Left ventricle myocardium inferior (tissue), 1 donor: ENCODE measurements around the gene MCL1. TPM values are rescaled to one million over a fixed set of nuclear protein-coding genes. Genes with fewer than 3 reads are reported as not detected.

Experiments
- DNase-seq: peaks from one replicate; pipeline ENCODE4 v3.0.0-alpha.2; 2020
- H3K27ac ChIP-seq: fragments of 200-600 bp; replicated peaks from 2 replicates; pipeline ENCODE4 v1.8.0; 2021
- H3K27me3 ChIP-seq: fragments of 200-600 bp; 2 replicates; pipeline ENCODE4 v1.8.0; 2021; ENCODE audit warnings: low read depth
- H3K36me3 ChIP-seq: fragments of 200-600 bp; 2 replicates; pipeline ENCODE4 v1.8.0; 2021
- H3K4me1 ChIP-seq: fragments of 200-600 bp; 2 replicates; pipeline ENCODE4 v1.8.0; 2021
- H3K4me3 ChIP-seq: fragments of 200-600 bp; 2 replicates; pipeline ENCODE4 v1.8.0; 2021; ENCODE audit warnings: mild to moderate bottlenecking, moderate library complexity
- H3K9me3 ChIP-seq: fragments of 200-600 bp; replicated peaks from 2 replicates; pipeline ENCODE4 v1.8.0; 2021
- intact Hi-C: fragments of 100-400 bp; cut with micrococcal nuclease; formaldehyde crosslinking; loops from one replicate; pipeline ENCODE4 v1.11.0; 2022
- total RNA-seq: library from RNA; stranded (reverse); fragmentation: NEBNext Ultra II Directional; extraction: Animal tissue kit (Norgen Biotek cat#: 25700); gene quantifications from one replicate; pipeline ENCODE4 v1.2.1, GENCODE V29; 2021
- TF ChIP-seq, protein P1 (sequence below): fragments of 200-600 bp; IDR thresholded peaks from 2 replicates; pipeline ENCODE4 v1.8.0; 2021; ENCODE audit warnings: antibody characterized with exemption, mild to moderate bottlenecking, borderline replicate concordance
- donor health status: DM: no; HTN: yes; CAD: no; lungs with severe emphysema.

The MCL1 gene
- total RNA-seq, 1 donor from 2014 or later: 97.0 TPM

DNA sequence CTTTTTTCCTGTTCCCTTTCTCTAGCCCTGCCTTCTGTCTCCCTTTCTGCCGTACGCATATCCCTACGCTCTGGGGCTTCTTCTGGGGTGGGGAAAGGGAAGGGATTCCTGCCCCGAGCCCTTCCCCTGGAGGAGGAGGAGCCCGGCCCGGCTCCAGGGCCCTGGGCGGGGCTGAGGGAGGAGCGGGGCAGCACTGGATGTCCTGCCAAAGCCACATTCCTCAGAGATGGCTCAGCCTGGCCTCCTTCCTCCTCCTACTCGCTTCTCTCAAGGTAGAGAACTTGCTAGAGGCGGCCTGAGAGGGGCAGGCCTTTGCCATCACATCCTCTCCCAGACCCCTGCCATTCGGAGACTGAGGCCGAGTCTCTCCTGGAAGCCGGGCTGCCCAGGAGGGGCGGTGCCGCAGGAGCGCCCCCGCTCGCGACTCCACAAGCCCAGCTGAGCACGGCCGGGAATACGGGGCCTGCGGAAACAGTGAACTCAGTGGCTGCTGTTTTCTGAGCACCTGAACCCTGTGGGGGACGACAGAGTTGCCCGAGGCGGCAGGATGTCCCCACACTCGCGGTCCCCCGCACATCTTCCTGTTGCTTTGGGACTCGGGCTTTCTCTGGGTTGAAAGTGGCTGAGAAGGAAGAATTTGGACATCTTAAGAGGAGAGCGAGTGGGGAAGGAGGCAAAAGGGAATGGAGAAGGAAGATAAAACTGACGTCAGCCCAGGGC, 18.0 kb downstream of the MCL1 start:
- intact Hi-C loops: loop anchor here (2.0 kb wide), 1 partner anchor 59 kb away; no protein-coding TSS in a partner anchor
- H3K4me3 ChIP-seq: peak overlapping the region; percentile 64
- TF ChIP-seq, protein P1, sequence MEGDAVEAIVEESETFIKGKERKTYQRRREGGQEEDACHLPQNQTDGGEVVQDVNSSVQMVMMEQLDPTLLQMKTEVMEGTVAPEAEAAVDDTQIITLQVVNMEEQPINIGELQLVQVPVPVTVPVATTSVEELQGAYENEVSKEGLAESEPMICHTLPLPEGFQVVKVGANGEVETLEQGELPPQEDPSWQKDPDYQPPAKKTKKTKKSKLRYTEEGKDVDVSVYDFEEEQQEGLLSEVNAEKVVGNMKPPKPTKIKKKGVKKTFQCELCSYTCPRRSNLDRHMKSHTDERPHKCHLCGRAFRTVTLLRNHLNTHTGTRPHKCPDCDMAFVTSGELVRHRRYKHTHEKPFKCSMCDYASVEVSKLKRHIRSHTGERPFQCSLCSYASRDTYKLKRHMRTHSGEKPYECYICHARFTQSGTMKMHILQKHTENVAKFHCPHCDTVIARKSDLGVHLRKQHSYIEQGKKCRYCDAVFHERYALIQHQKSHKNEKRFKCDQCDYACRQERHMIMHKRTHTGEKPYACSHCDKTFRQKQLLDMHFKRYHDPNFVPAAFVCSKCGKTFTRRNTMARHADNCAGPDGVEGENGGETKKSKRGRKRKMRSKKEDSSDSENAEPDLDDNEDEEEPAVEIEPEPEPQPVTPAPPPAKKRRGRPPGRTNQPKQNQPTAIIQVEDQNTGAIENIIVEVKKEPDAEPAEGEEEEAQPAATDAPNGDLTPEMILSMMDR: no peak
- H3K36me3 ChIP-seq: peaks cover 11% of the 10 kb centered on the region
- peaks cover 75% of the 10 kb centered on the region for H3K4me1 ChIP-seq
- H3K9me3 ChIP-seq: no peaks in the 10 kb centered on the region
- H3K27me3 ChIP-seq: no peaks in the 10 kb centered on the region
- peak; percentile 94 for DNase-seq
- peak overlapping the region; percentile 96 for H3K27ac ChIP-seq

DNA sequence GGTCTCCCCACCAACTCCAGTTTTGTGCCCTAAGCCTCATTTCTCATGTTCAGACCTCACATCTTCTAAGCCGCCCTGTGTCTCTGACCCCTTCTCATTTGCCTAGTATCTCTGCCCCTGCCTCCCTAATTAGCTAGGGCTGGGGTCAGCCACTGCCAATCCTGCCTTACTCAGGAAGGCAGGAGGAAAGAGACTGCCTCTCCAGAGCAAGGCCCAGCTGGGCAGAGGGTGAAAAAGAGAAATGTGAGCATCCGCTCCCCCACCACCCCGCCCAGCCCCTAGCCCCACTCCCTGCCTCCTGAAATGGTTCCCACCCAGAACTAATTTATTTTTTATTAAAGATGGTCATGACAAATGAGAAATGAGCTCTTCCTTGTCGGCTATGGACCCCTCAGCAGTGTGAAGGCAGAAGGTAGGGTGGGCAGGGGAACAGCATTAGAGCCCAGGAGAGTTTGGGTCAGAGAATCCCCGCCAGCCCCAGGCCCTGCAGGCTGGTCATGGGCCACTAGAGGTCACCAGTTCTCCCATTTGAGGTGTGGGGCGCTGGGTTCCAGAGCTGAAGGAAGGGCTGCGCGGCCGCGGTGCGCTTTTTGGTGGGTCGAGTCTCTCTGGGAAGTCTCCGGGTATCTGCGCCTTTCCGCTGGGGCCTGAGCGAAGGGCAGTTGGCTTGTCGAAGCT, 18.7 kb downstream of the MCL1 start:
- Histone ChIP-seq H3K4me1 (peaks cover 68% of the 10 kb centered on the region), H3K27me3 (no peaks in the 10 kb centered on the region), H3K9me3 (no peaks in the 10 kb centered on the region), H3K4me3 (peak overlapping the region; percentile 64), H3K36me3 (peaks cover 16% of the 10 kb centered on the region), H3K27ac (peak overlapping the region; percentile 96)
- intact Hi-C loops: loop anchor here (2.0 kb wide), 1 partner anchor 60 kb away; no protein-coding TSS in a partner anchor
- TF ChIP-seq, protein P1: peak; percentile 89
- DNase-seq: peak; percentile 90

DNA sequence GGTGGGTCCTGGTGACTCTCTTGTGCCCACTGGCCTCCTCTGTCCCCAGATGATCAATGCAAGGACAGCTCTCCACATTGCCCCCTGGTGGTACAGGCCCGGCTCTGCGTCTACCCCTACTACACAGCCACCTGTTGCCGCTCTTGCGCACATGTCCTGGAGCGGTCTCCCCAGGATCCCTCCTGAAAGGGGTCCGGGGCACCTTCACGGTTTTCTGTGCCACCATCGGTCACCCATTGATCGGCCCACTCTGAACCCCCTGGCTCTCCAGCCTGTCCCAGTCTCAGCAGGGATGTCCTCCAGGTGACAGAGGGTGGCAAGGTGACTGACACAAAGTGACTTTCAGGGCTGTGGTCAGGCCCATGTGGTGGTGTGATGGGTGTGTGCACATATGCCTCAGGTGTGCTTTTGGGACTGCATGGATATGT, 19.4 kb downstream of the MCL1 start:
- no peaks in the 10 kb centered on the region for H3K9me3 ChIP-seq
- H3K27me3 ChIP-seq: no peaks in the 10 kb centered on the region
- H3K4me3 ChIP-seq: peak overlapping the region; percentile 64
- intact Hi-C loops: loop anchor here (2.0 kb wide), 1 partner anchor 61 kb away; no protein-coding TSS in a partner anchor
- DNase-seq: peak; percentile 78
- H3K36me3 ChIP-seq: peaks cover 22% of the 10 kb centered on the region
- H3K4me1 ChIP-seq: peaks cover 61% of the 10 kb centered on the region
- peak overlapping the region; percentile 96 for H3K27ac ChIP-seq
- TF ChIP-seq, protein P1: peak; percentile 94

DNA sequence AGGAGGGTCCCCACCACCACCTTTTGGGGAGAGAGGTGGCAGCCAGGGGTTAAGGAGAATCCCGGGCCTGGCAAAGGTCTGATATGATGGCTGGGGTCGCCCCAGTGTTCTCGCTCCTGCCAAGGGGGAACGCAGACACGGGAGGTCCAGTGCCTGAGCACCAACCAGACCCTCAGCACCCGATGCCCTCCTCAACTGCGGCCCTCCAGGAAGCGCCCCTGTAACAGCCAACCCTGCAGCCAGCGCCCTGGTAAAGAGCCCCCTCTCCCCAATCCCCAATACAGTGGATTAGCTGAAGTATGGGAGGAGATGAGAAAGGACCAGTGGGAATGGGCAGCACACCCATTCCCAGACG, 19.8 kb downstream of the MCL1 start:
- Histone ChIP-seq H3K9me3 (no peaks in the 10 kb centered on the region), H3K4me1 (peaks cover 57% of the 10 kb centered on the region), H3K27me3 (no peaks in the 10 kb centered on the region), H3K27ac (peak overlapping the region; percentile 96), H3K4me3 (peak overlapping the region; percentile 64), H3K36me3 (peaks cover 23% of the 10 kb centered on the region)
- TF ChIP-seq, protein P1: no peak
- intact Hi-C loops: loop anchor here (2.0 kb wide), 1 partner anchor 61 kb away; no protein-coding TSS in a partner anchor
- no peak for DNase-seq

DNA sequence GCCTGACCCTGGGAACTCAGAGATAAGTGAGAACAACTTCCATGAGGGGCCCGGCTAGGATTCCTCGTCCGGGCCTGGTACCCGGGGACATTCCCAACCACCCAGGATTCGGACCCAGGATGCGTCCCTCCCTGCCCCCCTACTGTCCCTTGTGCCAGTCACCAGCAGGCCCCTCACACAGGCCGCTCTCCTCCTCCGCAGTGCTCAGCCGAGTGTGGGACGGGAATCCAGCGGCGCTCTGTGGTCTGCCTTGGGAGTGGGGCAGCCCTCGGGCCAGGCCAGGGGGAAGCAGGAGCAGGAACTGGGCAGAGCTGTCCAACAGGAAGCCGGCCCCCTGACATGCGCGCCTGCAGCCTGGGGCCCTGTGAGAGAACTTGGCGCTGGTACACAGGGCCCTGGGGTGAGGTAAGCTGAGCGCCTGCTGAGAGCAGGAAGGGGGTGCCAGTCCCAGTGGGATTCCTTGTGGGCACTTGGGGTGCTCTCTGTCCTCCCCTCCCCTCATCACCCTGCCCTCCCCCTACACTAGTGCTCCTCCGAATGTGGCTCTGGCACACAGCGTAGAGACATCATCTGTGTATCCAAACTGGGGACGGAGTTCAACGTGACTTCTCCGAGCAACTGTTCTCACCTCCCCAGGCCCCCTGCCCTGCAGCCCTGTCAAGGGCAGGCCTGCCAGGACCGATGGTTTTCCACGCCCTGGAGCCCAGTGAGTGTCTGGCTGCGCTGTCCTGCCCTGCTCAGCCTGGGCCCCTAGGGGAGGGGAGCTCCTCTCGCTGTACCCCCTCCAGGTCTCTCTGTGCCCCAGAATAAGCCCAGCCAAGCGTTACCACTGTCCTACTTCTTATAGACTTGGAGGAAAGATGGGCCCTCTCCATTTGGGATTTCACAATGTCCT, 20.4 kb downstream of the MCL1 start:
- no peaks in the 10 kb centered on the region for H3K27me3 ChIP-seq
- peak; percentile 54 for DNase-seq
- intact Hi-C loops: no loop called here
- peak overlapping the region; percentile 96 for H3K27ac ChIP-seq
- TF ChIP-seq, protein P1: no peak
- peak overlapping the region; percentile 64 for H3K4me3 ChIP-seq
- H3K4me1 ChIP-seq: peaks cover 51% of the 10 kb centered on the region
- no peaks in the 10 kb centered on the region for H3K9me3 ChIP-seq
- H3K36me3 ChIP-seq: peaks cover 23% of the 10 kb centered on the region
